GM18508 (cell line): ENCODE data around the gene OARD1.

Experiments used
- ATAC-seq: cut with Tn5 transposase; IDR thresholded peaks from one replicate; pipeline ENCODE4 v1.9.1; 2021; ENCODE audit warnings: moderate number of reproducible peaks; ENCODE audit not compliant: insufficient read depth, unreplicated experiment

The OARD1 gene

DNA sequence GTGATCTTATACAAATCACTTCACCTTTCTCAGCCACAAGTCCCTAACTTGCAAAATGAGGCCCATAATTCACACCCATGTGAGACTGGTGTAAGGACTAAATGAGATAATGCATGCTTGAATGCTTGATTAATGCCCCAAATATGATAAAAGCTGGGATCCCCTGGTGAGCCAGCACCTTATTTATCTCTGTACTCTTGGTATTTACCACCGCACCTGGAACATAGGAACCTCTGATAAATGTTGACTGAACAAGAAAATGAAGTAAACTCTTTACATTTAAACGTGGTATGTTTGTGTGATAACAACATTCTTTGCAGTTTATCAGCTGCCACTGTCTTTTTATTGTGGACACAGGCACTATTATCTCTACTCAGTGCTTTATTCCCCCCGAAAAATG lies 21.6 kb downstream of the OARD1 start:
- ATAC-seq, result no peak

DNA sequence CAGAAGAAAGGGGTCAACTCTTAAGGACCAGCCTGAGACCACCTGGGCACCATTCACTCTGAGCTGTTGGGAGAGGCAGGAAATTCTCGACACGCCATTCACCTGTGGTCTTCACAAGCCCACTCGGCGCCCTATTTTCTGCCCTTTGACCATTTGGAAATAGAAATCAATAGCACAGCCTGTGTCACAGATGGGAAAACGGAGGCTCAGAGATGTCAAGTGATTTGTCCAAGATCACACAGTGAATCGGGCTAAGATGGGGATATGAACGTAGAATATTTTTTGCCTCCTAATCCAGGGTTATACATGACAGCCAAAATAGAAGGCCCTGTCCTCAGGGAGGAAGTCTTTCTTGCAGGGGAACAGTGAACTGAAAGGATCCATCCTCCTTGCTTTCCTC lies 22.2 kb downstream of the OARD1 start:
- ATAC-seq, result no peak

DNA sequence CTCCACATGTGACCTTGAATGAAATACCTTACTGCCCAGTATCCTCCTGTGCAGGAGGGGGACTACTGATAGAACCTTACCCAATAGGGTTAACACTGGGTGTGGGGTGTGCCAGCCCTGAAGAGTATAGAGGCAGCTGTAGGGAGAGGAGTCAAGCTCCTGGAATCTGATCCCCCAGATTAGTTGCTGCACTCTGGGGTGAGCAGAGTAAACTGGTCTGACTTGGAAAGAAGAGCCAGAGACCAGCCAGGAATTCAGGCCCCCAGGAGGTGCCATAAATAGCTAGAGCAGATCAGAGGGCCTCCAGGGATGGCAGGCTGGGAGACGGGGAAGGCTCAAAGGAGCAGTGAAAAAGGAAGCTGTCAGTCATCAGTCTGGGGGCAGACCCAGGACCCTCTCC lies 22.6 kb downstream of the OARD1 start:
- ATAC-seq, result no peak

DNA sequence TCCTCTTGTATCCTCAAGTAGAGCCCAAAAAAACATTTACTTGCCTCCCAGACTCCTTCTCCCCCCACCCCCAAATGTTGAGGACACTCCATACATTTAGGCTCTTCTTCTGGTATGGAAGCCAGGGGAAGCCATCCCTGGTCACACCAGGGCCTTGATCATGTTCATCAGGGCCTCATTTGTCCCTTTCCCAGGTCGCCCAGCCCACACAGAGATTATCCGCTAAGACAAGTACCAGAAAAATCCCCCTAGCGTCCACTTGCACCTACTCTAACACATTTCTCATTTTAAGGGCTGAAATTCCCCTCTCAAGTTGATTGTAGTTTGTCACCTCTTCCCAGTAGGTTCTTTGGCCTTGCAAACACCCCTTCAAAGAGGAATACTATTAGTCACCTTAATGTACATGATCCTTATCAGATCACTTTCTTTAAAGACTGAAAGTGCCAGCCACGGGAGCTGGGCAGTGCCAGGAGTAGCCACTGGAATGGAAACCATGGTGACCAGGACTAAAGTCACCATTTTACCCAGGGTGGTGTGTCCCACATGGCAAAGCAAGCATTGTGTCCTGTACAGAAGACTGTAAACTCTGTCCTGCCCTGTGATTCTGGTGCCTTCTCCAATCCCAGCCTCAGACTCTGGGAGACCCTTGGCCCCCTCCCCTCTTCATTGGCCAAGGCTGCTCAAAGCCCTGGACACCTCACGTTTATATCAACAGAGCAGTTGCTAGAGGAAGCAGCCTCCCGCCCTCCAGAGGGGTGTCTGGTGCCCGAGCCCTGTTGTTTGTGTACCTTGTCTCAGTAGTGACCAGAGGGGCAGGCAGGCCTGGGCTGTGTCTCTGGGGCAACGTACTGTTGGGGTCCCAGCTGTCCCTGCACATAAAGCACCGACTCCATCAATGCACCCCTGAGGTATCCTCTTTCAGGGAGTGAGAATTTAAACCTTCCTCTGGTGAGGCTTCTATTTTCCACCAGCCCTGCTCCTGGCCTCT lies 24.1 kb downstream of the OARD1 start:
- ATAC-seq, result no peak

DNA sequence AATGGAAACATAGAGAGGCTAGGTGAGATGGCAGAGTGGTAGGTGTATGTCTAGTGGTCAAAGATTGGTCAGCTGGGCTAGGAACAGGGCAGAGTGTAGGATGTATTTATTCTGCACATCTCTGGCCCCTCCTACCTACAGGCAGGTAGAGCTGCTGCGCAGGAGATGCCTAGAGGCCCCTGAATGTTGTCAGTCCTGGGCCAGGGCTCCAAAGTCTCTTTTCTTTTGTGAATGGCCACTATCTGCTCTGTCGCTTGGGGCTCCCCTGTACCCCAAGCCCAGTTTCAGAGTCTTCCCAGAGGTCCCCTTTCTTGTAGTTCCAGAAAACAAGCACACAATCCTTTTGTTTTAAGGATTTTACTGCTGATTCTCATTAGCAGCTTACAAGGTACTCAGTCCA lies 24.9 kb downstream of the OARD1 start:
- ATAC-seq, result no peak

DNA sequence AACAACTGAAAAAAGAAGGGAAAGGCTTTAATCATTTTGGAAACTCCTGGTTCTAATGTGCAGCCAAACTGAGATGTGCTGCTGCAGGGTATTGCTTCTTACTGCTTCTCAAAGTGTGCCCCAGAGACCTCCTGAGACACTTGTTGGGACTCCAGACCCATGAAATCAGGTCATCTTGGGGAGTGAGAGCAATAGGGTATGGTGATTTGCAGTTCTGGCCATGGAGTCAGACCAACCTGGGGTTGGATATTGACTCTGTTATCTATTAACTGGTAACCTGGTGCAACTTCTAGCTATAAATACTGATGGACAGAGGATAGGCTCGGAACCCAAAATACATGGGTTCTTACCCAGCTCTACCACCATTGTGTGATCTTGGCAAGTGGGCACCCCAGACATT lies 26.1 kb downstream of the OARD1 start:
- ATAC-seq, result no peak

DNA sequence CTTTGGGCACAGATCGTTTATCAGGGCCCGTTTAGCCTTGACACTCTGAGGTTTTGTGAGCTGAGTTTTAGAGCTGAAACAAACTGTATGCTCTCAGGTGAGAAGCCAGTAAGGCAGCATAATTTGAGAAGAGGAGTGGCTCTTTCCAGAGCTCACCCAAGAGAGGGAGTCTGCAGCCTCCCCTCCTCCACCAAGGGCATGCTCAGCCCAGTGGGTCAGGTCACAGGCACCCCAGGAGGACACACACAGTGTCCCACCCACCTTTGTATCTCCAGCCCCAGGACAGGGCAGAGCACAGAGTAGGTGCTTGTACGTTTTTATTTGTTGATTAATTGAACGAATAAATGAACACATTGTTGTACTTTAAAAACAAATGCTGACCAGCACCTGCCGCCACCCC lies 26.5 kb downstream of the OARD1 start:
- ATAC-seq, result no peak

DNA sequence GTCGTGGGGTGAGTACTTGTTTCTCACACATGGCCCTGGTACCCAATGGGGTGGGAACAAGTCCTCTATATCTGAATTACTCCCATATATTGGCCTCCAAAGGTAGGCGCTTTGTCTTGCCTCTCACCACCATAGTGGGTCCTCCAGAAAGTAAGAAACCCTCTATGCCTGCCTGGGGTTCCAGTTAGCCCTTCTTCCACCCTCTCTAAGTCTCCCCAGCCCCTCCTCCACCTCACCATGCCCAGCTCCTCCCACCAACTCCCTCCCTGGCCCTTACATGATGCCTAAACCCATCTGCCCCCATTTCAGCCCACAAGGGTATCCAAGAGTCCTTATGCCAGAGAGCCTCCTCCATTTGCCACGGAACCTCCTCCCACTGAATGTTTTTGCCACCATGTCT lies 29.0 kb downstream of the OARD1 start:
- no peak for ATAC-seq

DNA sequence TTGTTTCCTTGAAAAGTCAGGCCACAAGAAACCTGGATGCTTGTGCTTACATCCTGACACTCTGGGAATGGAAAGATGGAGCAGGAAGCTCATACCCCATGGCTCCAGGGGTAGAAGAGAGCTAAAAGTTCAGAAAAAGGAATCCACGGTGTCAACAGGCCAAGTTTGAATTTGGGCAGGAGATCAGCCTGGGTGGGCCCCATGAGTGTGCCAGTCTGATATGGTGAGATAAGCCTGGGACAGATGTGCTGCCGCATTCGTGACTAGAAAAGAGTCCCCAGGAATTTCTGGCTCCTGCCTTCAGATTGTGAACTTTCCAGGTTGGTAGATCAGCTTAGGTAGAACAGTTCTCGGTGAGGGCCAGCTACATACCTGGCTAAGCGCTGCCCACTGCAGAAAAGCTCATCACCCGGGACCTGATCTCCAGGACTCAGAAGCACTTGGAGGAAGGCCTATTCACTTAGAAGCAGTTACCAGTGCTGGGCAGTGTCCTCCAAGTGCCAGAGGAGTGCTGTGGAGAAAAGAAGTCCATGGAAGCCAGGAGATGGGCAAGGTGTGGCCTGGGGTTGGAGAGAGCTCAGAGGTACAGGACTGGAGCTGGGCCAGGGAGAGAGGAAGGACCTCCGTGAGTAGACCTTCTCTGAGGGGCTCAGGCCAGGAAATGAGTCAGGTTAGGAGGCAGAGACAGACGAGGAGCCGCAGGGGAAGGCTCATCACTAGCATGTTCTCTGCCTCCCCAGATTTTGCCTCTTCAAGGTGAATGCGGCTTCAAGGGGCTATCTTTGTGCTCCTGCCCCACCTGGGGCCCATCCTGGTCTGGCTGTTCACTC lies 29.7 kb downstream of the OARD1 start, which contains the start of gene TSPO2:
TSS of gene TSPO2 (plus strand) at position 242 of the 830 bp plus-strand sequence. CDS start at position 761, 519 bp downstream.
- ATAC-seq, result no peak

DNA sequence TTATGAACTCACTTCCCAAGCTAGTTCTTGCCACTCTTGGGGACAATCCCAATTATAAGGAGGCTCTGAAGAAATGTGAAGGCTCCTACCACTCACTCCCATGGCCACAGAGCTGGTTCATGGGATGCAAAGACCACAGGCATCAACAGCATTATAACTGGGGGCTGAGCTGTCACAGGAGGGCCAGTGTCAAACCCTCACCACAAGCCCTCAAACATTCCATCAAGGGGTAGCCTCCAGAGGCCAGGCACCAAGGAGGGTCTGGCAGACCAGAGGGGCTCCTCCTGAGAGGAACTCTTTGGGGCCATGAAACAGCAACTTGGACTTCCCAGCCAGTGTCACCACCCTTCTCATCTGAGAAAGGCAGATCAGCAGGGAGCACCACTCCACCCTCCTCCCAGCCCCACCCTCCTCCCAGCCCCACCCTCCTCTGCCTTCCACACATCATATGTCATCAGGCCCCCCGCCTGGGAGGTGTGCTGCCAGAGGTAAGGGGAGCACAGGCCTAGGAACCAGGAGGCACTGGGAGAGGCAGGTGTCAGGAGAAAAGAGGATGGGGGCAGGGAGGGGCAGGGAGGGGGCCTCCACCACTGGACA lies 31.1 kb downstream of the OARD1 start:
- no peak for ATAC-seq

DNA sequence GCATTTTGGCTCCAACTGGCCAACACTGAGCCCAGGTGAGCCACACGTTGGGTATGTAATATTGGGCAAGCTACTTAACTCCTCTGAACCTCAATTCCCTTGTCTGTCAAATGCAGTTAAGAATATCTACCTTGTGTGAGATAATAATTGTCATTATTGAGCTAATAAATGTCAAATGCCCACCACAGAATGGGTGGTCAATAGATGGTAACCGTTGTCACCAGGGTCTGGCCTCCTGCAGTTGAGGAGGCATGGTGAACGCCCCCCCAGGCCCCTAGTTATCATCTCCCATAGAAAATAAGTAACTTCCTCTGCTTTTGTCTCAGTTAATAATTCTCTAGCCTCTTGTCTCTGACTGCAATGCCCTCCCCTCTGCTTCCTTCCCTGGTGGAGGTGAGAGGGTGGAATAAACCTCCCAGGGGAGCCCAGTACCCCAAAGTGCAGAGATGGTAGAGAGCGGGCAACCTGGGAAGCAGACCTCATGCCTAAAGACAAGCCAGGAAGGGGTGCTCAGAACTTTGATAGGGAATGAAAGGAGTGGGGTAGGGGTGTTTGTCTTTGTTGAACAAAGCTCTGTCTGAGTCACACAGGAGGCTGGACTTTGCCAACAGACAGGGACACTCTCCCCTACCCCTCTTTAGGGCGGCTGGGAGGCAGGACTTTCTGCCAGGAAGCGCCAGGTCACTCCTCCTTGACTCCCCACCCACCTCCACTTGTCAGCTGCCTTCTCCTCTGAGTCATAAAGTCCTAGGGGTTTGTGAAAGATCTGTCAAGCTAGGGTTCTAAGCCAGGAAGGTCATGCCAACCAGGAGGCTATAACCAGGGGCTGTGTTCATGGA lies 31.8 kb downstream of the OARD1 start:
- no peak for ATAC-seq

DNA sequence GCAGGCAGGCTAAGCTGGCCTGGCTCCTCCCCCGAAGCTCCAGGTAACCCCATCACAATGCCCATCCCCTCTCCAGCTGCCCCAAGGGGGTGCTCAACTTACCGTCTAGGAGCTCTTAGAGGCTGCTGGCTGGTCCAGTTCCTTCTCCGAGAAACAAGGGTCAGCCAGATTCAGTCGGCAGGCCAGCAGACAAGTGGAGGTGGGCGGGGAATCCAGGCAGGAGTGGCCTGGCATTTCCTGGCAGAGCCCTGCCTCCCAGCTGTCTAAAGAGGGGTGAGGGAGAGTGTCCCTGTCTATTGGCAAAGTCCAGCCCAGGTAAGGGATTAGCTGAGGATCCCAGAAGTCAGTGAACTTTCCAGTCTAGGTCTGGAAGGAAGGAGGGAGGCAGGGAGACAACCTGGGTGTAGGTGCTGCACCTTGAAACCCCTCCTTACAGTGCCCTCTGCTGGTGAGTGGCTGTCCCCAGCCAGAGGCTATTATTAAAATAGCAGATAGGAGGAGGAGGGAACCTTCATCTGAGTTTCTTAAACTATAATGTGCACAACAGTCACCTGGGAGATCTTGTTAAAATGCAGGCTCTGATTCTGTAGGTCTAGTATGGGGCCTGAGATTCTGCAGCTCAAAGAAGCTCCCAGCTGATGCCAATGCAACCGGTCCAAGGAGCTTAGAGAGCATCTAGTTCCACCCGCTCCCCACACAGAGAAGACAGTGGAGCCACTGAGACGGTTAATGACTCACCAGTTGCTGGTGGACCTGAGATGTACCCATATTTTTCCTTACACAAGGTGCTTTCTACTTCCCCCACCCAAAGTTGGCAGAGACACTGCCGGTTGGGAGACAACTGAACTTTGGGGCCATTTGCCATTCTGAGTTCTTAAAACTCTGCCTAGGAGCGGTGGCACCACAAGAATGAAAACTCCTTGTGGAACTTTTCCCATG lies 32.8 kb downstream of the OARD1 start, which contains the start of gene UNC5CL:
TSS of gene UNC5CL (minus strand) at position 162 of the 939 bp plus-strand sequence. CDS start 4,147 bp downstream, outside the sequence.
- ATAC-seq, result no peak

DNA sequence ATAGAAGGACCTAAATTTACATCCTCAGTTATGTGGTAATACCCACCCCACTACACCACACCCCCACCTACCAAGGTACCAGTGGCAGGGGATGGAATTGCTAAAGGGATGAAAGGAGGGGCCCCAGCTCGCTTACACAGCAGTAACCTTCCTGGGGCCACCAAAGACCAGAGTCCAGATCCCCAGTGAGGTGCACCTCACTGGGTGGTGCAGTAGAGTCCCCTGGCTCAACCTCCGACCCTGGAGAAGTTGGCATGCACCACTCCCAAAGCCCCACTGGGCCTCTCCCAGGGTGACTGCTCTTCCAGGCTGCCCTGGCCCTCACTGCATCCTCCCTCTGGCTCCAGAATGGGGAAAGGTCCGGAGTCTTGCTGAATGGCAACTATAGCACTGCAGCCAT lies 34.0 kb downstream of the OARD1 start:
- no peak for ATAC-seq

DNA sequence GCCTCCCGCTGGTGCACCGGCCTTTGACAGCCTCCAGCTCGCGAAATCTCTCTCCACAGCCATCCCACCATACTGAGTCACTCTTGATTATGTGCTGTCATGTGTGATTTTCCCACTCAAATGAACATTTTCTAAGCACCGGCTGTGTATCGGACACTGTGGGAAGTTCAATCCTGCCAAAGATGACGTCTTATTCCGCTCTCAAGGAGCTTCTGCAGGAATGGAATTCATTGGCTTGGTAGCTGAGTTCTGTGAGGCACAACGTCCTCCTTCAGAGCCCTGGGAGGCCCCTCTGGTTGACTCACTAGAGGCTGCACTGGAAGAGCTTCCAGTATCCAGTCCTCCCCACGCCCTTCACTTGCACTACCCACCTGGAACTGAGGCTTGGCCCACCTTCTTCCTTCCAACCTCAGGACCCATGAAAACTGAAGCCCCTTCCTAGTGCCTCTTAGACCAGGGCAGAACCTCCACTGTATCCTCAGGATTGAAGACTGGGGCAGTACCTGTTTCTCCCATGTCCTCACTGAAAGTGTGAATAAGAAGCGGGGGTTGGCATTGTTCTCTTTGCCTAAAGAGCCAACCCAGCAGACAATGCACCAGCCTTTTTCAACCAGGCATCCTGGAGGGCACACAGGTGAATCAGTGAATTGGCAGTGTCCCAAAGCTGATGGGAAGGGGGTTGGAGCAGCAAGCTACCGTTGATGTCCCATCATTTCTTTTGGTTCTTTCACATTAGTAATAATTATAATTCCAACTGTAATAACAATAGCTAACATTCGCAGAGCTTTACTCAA lies 34.9 kb downstream of the OARD1 start:
- ATAC-seq, result no peak

DNA sequence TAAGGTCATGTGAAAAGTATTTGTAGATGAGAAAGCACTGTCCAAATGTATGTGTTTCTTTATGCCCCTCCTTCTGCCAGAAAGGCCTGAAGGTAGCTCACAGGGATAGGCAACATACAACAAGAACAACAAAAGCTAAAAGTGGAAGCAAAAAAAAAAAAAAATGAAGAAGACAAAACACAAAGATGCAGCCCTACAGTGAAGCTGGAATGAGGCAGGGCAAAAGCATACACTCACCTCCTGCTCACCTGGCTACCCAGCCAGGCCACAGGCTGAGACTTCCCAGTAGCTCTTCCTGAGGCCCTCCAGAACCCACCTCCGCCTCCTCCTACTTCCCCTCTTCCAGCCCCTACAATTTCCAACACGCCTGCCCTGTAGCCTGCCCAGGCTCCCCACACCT lies 35.6 kb downstream of the OARD1 start:
- no peak for ATAC-seq

DNA sequence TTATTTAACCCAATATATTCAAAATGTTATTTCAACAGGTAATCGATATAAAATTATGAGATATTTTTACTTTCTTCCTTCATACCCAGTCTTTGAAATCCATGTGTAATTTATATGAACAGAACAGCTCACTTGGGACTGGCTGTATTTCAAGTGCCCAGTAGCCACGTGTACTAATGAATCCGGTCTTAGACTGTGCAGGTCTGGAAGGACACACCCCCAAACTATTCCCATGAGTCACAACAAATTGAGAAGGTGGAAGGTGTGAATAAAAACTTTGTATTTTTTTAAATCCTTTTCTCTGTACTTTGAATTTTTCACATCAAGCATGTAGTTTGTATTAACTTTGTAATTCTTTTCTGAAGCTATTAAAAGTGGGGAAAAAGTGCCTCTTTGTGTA lies 36.0 kb downstream of the OARD1 start:
- no peak for ATAC-seq

DNA sequence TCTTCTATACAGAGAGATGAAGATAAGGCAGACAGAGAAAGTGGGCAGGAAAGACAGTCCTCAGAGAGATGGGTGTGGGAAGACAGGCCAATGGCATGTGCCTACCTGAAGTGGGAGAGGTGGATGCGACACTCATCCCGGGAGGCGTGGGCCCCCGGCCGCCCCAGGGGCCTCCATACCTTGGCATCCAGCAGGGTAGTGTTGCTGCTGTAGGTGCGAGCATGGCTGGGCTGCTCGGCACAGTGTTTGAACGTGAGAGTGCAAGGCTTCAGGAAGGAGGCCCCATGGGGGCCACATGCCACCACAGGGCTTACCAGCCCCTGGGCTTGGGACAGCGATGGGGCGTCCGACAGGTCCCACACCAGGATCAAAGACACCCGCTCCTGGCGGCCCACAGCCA lies 38.4 kb downstream of the OARD1 start:
- ATAC-seq, result no peak

DNA sequence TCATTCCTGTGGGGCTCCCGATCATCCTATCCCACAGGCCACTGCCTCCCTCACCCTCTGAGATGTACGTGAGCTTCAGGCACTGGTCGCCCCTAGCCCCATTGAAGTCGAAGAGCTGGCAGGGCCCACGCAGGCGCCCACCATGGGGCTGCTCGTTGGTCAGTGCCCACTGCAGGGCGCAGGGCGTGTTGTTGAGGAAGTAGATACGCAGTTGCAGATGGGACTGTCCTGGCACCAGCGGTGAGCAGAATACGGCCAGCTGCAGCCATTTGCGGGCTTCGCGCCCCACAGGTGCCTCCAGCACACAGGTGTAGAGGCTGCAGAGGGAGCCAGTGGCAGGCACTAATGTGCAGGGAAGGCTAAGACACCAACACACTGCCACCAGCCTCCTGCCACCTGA lies 39.3 kb downstream of the OARD1 start:
- no peak for ATAC-seq
